Uterus (tissue), 4 donors: ENCODE results near the gene ZMYND11. TPM values are rescaled to one million over a fixed set of nuclear protein-coding genes. Genes with fewer than 3 reads are reported as not detected.

ENCODE experiments used
- DNase-seq, 2 donors: peaks; one replicate each; pipeline ENCODE4 v3.0.0-alpha.2; 2019 to 2020
- H3K27ac ChIP-seq, 2 donors: fragments of 200-600 bp; sonication (generic); 1 replicate in 1 of 2; 2 replicates in 1 of 2; pipeline ENCODE4 v1.5.1; 2016 to 2018
- H3K27me3 ChIP-seq, 2 donors: fragments of 200-600 bp; sonication (generic); one replicate each; pipeline ENCODE4 v1.5.1; 2018 to 2019; ENCODE audit warnings: control low read depth in 1 of 2
- H3K36me3 ChIP-seq, 2 donors: fragments of 200-600 bp; sonication (generic); one replicate each; pipeline ENCODE4 v1.5.1; 2019; ENCODE audit warnings: control low read depth in 1 of 2
- H3K4me1 ChIP-seq, 2 donors: fragments of 200-600 bp; sonication (generic); one replicate each; pipeline ENCODE4 v1.5.1; 2018 to 2019; ENCODE audit warnings: control low read depth in 1 of 2
- H3K4me3 ChIP-seq, 2 donors: fragments of 200-600 bp; sonication (generic); 1 replicate in 1 of 2; 2 replicates in 1 of 2; pipeline ENCODE4 v1.5.1; 2018 to 2019; ENCODE audit warnings: mild to moderate bottlenecking in 1 of 2
- H3K9me3 ChIP-seq, 2 donors: fragments of 200-600 bp; sonication (generic); one replicate each; pipeline ENCODE4 v1.5.1; 2019; ENCODE audit warnings: control low read depth in 1 of 2
- POLR2A ChIP-seq, 2 donors: fragments of 450-650 bp; IDR thresholded peaks; one replicate each; pipeline ENCODE4 v1.6.1; 2016; ENCODE audit warnings: antibody characterized with exemption in 2 of 2, mild to moderate bottlenecking in 1 of 2, moderate library complexity in 1 of 2
- intact Hi-C: fragments of 100-400 bp; cut with DNase I; formaldehyde crosslinking; loops from one replicate; pipeline ENCODE4 v1.15.1; 2023; ENCODE audit warnings: low total_unique reads
- total RNA-seq, 4 donors: library from RNA; depleted of rRNA in 3 of 4; stranded (reverse); fragments of >200 nt in 3 of 4; gene quantifications; one replicate each; pipeline versions ENCODE4 v1.1.0 to v1.2.4, GENCODE V29; 2014 to 2023
- TF ChIP-seq, protein P1 (sequence below), 4 experiments: fragments of 200-600 bp in 2 of 4; fragments of 450-650 bp in 2 of 4; sonication (generic) in 2 of 4; IDR thresholded peaks; one replicate each; pipeline ENCODE4 v1.5.1; 2016 to 2019; ENCODE audit warnings: antibody characterized with exemption in 4 of 4, mild to moderate bottlenecking in 2 of 4, moderate library complexity in 1 of 4
- donor health status: DM: yes; HTN: yes; CAD: no.

ZMYND11 gene
- total RNA-seq, 4 donors from 2014 or later: 54.1 to 122 (median 104) TPM

DNA sequence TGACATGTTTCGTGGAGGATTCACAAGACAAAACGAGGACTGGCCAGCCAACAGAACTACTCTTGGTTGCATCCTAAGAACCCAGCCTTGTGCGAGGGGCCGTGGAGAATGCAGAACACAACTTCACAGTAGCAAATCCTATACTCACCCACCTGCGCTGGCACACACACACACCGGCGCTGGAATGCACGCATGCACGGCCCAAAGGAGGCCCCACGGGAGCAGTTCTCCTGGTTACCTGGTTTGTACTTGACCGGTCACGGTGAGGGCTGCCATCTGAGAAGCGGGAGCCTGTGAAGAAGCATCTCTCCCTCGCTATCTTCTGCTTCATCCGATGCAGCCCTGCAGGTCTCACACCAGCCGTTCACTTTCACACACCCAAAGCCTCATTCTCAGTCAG lies 137.8 kb downstream of the ZMYND11 start:
- no peak for TF ChIP-seq POLR2A (IDR thresholded peaks at IDR 0.05)
- TF ChIP-seq, protein P1, sequence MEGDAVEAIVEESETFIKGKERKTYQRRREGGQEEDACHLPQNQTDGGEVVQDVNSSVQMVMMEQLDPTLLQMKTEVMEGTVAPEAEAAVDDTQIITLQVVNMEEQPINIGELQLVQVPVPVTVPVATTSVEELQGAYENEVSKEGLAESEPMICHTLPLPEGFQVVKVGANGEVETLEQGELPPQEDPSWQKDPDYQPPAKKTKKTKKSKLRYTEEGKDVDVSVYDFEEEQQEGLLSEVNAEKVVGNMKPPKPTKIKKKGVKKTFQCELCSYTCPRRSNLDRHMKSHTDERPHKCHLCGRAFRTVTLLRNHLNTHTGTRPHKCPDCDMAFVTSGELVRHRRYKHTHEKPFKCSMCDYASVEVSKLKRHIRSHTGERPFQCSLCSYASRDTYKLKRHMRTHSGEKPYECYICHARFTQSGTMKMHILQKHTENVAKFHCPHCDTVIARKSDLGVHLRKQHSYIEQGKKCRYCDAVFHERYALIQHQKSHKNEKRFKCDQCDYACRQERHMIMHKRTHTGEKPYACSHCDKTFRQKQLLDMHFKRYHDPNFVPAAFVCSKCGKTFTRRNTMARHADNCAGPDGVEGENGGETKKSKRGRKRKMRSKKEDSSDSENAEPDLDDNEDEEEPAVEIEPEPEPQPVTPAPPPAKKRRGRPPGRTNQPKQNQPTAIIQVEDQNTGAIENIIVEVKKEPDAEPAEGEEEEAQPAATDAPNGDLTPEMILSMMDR (IDR thresholded peaks at IDR 0.05): no peak
- no peak for DNase-seq
- Histone ChIP-seq H3K9me3 (no peaks in the 10 kb centered on the region), H3K27ac (no peak overlapping the region), H3K4me1 (no peaks in the 10 kb centered on the region), H3K27me3 (no peaks in the 10 kb centered on the region), H3K36me3 (no peaks in the 10 kb centered on the region), H3K4me3 (no peak overlapping the region)
- intact Hi-C loops: no loop called here

DNA sequence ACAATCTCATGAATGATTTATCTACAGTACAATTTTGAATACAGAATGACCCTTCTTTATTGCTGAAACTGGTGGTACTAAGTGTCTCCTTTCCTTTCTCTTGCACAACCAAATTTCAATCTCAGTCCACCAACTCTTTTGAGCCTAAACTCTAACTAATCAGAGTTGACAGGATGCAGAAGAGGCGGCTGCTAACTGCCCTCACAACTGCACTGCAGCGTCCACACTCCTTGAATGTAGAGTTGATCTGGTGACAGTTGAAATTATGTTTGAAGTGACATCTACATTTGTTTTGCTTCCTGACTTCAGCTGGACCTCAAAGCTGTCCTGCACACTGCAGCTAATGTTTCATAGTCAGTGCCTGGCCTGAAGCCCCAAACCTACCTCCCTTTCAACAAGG lies 139.6 kb downstream of the ZMYND11 start:
- TF ChIP-seq POLR2A (IDR thresholded peaks at IDR 0.05): no peak
- DNase-seq: no peak
- intact Hi-C loops: no loop called here

DNA sequence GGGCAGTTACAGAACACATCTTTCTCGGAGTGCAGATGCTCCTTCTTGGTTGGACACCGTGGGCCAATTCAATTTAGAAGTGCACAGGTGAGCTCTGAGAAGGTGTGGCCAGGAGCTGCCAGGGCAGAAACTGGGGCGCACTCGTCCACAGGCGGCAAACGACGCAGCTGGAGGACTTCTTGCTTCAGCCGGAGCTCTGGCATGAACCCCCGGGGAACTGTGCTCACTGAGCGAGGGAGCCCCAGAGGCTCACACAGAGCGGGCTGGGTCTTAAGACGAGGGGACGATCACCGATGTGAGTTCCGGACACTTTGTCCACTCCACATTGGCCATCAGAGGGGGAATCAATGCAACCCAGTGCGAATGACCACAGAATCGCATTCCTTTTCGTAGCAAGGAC lies 140.4 kb downstream of the ZMYND11 start:
- Histone ChIP-seq H3K9me3 (no peaks in the 10 kb centered on the region), H3K27ac (no peak overlapping the region), H3K4me1 (no peaks in the 10 kb centered on the region), H3K27me3 (no peaks in the 10 kb centered on the region), H3K4me3 (no peak overlapping the region), H3K36me3 (no peaks in the 10 kb centered on the region)
- intact Hi-C loops: no loop called here
- TF ChIP-seq, protein P1 (IDR thresholded peaks at IDR 0.05): no peak
- TF ChIP-seq POLR2A (IDR thresholded peaks at IDR 0.05): no peak
- no peak for DNase-seq

More for the DNA sequence above, 139.6 kb downstream of the ZMYND11 start:
- Histone ChIP-seq H3K9me3 (no peaks in the 10 kb centered on the region), H3K4me1 (no peaks in the 10 kb centered on the region), H3K27ac (no peak overlapping the region), H3K36me3 (no peaks in the 10 kb centered on the region), H3K4me3 (no peak overlapping the region), H3K27me3 (no peaks in the 10 kb centered on the region)

DNA sequence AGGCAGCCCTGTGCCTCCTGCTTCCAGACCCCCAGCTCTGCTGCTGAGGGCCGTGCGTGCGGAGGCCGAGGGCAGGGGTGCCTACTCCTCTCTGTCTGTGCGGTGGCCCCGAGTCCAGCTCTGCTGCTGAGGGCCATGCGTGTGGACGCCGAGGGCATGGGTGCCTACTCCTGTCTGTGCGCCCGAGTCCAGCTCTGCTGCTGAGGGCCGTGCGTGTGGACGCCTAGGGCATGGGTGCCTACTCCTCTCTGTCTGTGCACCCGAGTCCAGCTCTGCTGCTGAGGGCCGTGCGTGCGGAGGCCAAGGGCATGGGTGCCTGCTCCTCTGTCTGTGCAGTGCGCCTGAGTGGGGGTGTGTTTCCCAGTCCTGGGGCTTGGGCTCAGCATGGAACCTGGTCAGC lies 142.7 kb downstream of the ZMYND11 start:
- H3K27me3 ChIP-seq: no peaks in the 10 kb centered on the region
- no peak for DNase-seq
- H3K4me3 ChIP-seq: no peak overlapping the region
- no peaks in the 10 kb centered on the region for H3K4me1 ChIP-seq
- no peaks in the 10 kb centered on the region for H3K36me3 ChIP-seq
- intact Hi-C loops: no loop called here
- TF ChIP-seq POLR2A (IDR thresholded peaks at IDR 0.05): no peak
- TF ChIP-seq, protein P1 (IDR thresholded peaks at IDR 0.05): no peak
- H3K9me3 ChIP-seq: no peaks in the 10 kb centered on the region
- no peak overlapping the region for H3K27ac ChIP-seq

DNA sequence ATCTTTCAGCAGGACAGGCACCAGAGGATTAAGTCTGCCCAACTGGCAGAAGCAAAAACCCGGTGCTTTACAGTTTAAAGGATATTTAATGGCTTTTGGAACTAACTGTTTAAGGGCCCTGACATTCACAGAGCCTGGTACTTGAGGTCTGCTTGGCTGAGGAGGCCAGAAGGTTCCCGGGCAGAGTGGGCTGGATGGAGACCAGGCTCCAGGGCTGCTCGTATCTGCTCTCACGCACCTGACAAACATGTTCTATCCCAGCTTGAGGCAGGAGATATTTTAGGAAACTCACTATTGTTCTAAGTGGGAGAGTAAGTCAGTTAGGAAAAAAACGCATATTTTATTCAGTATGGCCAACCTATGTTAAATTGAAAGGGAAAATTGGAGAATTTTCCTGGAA lies 143.5 kb downstream of the ZMYND11 start:
- Histone ChIP-seq H3K36me3 (no peaks in the 10 kb centered on the region), H3K27me3 (no peaks in the 10 kb centered on the region), H3K9me3 (no peaks in the 10 kb centered on the region), H3K4me3 (no peak overlapping the region), H3K4me1 (no peaks in the 10 kb centered on the region), H3K27ac (no peak overlapping the region)
- no peak for DNase-seq
- intact Hi-C loops: no loop called here
- TF ChIP-seq POLR2A (IDR thresholded peaks at IDR 0.05): no peak
- TF ChIP-seq, protein P1 (IDR thresholded peaks at IDR 0.05): no peak

DNA sequence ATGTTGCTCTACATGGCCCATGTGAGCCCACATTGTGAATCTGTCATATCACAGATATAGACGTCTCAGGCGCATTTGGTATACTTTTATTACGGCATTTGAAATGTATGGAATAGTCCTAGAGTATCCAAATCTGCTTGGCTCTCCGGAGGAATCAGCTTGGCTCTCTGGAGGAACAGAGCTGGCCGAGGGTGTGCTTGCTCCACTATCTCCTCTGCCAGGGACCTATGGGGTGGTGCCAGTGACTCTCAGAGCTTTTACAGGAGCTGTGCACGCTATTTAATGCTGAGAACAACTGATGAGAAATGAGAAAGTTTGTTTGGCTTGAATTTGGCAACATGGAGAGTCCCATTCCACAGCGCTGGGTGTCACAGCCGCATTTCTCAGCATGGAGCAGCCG lies 144.0 kb downstream of the ZMYND11 start:
- H3K27ac ChIP-seq: no peak overlapping the region
- no peaks in the 10 kb centered on the region for H3K9me3 ChIP-seq
- TF ChIP-seq, protein P1 (IDR thresholded peaks at IDR 0.05): no peak
- no peak for TF ChIP-seq POLR2A (IDR thresholded peaks at IDR 0.05)
- no peak for DNase-seq
- H3K36me3 ChIP-seq: no peaks in the 10 kb centered on the region
- no peaks in the 10 kb centered on the region for H3K4me1 ChIP-seq
- intact Hi-C loops: no loop called here
- H3K27me3 ChIP-seq: no peaks in the 10 kb centered on the region
- H3K4me3 ChIP-seq: no peak overlapping the region
